Endometrial microvascular endothelial cells (primary cell): Measurements from ENCODE around the gene PLCG2. TPM values are rescaled to one million over a fixed set of nuclear protein-coding genes. Genes with fewer than 3 reads are reported as not detected.
"Not testable (repeated sequence)": the region's sequence is repeated elsewhere in the genome, so short reads cannot be mapped to it uniquely, and the experiment has no call there.

Experiments used
- in situ Hi-C: cut with HindIII; loops from 2 replicates; pipeline ENCODE4 v1.10.0; 2017; ENCODE audit warnings: low sequenced_read_pairs, low pct_unique_long_range_greater_than_20kb; ENCODE audit errors: inconsistent ontology term
- total RNA-seq: library from RNA; depleted of rRNA; stranded (reverse); fragments of >200 nt; gene quantifications from one replicate; pipeline ENCODE4 v1.2.3, GENCODE V29; 2015; ENCODE audit errors: inconsistent ontology term

PLCG2 gene
- total RNA-seq: 32.1 TPM

DNA sequence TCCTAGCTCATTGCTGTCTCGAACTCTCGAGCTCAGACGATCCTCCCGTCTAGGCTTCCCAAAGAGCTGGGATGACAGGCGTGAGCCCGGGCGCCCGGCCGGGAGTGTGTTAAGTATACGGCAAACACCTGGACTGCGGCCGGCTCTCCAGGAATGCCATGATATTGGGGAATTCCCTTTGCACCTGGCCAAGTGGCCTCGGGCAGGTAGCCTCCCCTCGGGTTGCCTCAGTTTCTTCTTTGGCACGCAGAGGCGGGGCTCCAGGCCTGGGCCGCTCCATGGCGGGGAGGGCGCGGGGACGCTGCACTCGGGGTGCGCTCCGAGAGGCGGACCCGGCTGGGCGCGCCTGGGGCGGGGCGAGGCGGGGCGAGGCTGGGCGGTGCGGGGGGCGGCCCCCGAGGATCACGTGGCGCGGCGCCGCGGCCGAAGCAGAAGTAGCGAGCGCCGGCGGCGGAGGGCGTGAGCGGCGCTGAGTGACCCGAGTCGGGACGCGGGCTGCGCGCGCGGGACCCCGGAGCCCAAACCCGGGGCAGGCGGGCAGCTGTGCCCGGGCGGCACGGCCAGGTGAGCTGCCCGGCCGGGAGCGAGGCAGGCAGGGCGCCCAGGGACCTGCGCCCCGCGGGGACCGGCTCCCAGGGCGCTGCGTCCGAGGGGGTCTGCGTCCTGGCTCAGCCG lies at the start of gene PLCG2:
TSS of gene PLCG2 (plus strand) at position 431 of the 675 bp plus-strand sequence. CDS start 6,699 bp downstream, outside the sequence.
- in situ Hi-C loops: no loop called here

DNA sequence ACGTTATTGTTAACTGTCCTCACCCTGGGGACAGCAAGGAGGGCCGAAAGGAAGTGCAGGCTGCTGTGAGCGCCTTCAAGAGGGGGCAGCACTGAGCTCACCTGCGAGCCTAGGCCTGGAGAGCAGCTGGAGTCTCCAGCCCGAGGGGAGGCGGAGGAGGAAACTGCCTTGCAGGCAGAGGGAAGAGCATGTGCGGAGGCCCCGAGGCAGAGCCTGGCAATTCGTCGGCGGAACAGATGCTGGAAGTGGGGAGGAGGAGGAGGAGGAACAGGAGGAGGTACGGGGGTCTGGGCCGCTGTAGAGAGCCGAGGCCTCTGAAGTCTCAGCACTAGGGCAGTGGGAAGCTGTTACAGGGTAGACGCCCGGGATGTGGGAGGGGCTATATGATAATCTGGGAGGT lies 49.6 kb upstream of the PLCG2 start:
- in situ Hi-C loops: no loop called here

DNA sequence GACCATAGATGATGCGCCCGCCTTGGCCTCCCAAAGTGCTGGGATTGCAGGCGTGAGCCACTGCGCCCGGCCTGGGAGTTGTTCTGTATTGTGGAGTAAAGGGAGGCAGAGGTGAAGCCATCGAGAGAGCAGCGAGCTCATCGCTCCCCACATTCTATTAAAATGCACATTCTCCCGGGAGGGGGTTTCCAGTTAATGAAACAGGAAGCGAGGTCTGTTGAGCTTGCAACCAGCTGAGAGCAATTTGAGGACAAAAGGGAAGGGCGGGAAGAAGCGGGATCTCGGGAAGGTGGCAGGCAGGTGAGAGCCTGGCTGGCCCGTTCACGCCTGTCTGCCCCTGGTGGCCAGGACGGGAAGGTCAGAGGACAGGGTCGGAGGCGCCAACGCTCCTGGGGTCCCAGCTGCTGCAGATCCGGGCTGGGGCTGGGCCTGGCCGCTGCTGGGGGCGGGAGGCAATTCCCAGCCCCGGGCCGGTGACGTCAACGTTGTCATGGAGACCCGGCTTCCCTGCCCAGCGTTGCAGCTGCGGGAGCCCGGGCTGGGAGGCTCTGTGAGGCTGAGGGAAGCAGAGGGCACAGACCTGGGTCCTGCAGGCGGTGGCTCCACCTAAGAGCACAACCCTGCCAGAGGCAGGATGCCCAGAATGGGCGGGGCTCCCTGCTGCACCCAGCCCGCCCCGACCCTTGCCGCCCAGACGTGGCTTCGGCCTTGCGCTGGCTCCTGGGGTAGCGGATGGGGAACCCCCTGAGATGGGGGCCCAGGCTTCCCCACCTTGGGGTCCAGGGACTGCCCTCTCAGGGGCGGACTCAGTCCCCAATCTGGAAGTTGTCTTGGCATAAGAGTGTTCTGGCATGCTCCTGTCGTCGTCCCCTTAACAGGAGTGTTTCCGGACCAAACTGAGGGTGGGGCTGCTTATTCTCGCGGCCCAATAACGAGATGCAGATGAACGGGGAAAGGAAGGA lies 48.7 kb upstream of the PLCG2 start:
- in situ Hi-C loops: no loop called here

DNA sequence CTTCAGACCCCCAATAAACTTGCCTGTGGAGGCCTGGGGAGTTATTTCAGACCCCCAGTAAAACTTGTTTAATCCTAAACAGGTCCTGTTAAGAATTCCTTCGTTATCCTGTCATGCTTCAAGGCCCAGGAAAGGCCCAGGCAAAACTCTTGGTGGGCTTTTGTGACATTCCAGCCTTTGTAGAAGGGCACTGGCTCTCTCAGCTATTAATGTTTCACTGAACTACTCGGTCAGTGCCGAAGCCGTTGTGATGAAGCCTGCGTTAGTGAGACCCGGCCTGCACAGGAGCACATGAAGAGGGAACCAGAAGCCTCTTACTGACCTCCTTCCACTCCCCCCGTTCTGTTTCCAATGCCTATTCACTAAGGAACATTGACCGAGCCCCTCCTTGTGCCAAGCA lies 47.4 kb upstream of the PLCG2 start:
- in situ Hi-C loops: no loop called here

DNA sequence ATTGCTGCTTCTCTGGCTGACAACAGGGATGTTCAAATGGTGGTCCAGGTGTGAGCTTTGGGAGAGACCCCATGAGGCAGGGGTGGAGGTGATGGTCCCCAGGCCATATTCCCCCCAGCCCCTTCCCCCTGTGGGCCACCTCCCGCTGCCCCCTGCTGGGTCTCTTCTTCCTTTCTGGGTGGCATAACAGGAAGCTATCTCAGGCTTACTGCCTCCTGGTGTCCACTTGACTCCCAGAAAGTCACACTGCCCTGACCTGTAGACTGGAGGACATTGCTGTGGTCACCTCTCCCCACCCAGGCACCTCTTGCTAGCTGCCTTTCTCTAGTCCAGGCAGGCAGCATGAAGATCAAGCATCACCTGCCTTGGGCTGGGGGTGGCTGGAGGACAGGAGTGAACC lies 46.4 kb upstream of the PLCG2 start:
- in situ Hi-C loops: no loop called here

DNA sequence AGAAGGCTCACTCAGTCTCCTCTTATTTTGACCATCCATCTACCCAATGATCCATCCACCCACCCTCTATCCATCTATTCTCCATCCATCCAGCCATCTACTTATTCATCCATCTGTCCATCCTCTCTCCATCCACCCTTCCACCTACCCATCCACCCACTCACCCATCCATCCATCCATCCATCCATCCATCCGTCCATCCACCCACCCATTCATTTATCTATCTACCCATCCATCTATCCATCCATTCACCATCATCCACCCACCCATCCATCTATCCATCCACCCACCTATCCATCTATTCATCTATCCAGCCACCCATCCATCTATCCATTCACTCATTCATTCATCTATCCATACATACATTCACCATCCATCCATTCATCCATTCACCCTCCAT lies 45.8 kb upstream of the PLCG2 start:
- in situ Hi-C loops: no loop called here

DNA sequence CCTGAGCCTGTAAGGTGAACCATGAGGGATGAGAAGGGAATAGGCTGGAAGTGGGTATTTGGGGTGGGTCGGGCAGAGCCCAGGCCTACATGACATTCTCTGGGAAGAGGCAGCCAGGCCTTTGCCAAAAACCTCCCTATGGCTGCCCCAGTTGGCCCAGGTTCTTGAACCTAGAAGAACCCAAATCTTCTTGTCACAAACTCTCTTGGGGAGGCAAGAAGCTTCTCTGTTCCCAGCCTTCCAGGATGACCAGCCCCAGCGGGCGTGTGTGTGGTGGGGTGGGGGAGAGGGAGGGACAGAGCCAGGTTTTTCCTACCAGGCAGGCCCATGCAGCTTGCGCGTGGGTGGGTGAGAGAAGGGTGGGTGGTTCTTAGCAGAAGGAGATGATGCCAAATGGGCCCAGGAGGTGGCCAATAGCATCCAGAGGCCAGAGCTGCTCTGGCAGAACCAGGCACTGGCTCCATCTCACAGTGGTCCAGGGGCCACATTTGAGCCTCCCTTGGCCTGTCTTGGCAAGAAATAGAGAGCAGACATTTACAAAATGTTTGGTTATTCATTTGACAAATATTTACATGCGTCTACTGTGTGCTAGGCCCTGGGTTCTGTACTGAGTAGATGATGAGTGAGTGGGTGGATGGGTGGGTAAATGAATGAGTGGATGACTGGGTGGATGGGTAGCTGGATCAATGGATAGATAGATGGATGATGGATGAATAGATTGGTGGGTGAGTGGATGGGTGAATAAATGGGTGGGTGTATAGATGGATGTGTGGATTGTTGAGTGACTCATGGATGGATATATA lies 44.3 kb upstream of the PLCG2 start:
- in situ Hi-C loops: no loop called here

DNA sequence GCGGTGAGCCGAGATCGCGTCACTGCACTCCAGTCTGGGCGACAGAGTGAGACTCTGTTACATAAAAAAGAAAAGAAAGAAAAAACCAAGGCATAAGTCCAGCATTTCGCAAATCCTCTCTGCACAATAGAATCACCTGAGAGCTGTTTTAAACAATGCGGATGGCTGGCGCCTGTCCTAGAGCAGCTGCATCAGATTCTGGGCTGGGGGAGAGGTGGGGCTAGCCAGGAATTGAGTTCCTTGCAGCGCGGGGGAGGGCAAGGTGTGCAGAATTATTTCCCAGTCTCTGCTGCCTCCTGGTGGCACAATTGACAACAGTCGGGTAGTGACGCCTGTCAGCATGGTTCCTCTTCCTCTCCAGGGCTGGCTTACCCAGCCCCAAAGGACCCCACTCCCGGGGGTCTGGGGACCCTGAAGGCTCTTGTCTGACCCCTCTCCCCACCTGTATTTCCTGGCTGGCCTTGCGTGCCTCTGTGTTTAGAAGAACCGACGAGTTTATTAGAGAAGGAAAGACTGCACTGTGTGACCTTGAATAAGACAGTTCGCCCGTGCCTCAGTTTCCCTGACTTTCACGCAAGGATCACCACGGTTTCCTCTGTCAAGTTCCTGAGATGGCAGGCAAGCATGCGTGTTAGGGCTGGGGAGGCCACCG lies 41.1 kb upstream of the PLCG2 start:
- in situ Hi-C loops: no loop called here

DNA sequence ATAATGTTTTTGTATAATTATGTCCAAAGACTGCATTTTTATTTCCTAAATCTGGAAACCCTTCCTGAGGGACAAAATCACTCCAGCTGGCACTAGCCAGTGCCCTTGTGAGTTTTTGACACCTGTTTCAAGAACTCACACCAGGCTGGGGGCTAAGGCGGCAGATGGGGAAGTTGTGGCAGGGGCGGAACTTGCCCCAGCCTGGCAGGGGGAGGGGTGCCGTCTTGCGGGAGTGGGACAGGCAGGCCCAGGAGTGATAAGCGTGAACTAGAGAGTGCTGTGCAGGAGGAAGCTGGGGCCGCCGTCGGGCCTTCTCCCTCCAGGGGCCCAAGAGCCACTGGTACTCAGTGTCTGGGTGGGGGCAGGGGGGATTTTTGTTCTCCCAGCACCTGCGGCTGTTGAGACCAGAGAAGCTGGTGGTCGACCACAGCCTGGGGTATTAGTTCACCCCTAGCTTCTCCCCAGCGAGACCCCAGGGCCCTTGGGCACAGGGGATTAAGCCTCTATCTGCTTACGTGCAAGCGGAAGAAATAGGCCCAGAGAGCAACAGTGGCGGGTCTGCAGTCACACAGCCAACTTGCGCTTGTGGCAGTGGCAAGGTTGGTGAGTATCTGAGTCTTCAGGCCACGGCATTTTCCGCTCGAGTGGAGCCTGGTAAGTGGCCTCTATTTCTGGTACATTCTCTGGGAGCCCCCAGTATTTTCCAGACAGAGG lies 40.2 kb upstream of the PLCG2 start:
- in situ Hi-C loops: no loop called here

DNA sequence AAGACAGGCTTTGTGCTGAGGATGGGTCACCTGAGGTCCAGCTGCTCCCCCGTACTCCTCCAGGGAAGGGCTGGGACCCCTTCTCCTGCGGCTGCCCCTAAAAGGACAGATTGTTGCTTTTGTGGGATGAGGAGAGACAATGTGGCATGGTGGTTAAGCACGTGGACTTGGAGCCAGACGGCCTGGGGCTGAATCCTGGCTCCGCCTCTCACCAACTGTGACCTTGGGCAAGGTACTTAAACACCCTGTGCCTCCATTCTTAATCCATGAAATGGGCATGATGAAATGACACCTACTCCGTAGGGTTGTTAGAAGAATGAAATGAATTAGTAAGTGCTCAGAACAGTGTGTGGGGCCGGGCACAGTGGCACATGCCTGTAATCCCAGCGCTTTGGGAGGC lies 39.6 kb upstream of the PLCG2 start:
- in situ Hi-C loops: no loop called here

DNA sequence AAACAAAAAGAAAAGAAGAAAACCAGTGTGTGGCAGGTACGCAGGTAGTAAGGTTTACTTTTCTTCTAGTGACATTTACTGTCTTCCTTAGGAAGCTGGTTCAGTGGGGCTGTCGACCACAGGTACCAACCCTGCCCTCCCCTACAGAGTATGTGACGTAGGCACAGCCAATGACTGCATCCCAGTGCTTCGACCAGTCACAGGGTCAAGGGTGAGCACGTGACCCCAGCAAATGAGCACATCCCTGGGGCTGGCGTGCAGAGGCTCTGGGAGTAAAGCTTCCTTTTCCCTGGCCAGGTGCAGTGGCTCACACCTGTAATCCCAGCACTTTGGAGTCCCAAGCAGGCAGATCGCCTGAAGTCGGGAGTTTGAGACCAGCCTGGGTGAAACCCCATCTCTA lies 38.9 kb upstream of the PLCG2 start:
- in situ Hi-C loops: no loop called here

DNA sequence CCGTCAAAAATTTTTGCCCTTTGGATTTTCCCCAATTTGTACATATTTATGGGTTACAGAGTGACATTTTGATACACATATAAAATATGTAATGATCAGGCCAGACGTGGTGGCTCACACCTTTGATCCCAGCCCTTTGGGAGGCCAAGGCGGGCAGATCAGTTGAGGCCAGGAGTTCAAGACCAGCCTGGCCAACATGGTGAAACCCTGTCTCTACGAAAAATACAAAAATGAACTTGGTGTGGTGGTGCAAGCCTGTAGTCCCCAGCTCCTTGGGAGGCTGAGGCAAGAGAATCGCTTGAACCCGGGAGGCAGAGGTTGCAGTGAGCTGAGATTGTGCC lies 37.7 kb upstream of the PLCG2 start:
- in situ Hi-C loops: not testable (repeated sequence)

DNA sequence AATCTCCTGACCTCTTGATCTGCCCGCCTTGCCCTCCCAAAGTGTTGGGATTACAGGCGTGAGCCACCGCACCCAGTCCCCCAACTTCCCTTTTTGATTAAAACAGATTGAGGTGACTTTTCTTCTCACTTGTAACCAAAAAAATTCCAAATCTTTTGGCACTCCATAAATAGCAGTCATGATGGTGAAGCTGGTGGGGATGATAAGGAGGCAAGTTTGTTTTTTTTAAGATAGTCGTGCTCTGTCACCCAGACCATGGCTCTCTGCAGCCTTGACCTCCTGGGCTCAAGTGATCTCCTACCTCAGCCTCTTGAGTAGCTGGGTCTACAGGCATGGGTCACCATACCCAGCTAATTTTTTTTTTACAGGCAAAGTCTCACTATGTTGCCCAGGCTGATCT lies 34.7 kb upstream of the PLCG2 start:
- in situ Hi-C loops: no loop called here

DNA sequence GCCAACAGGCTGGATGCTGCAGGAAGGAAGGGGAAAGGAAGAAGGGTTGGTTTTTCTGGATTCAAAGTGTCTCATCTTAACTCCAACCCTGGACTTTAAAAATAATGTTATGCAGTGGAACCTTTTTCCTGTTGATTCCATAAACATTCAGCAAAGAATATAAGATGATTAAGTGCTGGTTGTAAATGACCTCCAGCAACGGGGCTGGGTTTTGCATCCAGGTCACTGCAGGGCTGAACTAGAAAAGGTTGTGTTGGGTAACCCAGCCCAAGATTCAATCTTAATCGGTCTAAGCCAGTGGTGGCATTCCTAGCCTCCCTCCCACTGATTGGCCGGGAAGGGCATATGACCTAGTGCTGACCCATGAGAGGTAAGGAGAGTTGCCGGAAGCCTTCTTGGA lies 34.2 kb upstream of the PLCG2 start:
- in situ Hi-C loops: no loop called here

DNA sequence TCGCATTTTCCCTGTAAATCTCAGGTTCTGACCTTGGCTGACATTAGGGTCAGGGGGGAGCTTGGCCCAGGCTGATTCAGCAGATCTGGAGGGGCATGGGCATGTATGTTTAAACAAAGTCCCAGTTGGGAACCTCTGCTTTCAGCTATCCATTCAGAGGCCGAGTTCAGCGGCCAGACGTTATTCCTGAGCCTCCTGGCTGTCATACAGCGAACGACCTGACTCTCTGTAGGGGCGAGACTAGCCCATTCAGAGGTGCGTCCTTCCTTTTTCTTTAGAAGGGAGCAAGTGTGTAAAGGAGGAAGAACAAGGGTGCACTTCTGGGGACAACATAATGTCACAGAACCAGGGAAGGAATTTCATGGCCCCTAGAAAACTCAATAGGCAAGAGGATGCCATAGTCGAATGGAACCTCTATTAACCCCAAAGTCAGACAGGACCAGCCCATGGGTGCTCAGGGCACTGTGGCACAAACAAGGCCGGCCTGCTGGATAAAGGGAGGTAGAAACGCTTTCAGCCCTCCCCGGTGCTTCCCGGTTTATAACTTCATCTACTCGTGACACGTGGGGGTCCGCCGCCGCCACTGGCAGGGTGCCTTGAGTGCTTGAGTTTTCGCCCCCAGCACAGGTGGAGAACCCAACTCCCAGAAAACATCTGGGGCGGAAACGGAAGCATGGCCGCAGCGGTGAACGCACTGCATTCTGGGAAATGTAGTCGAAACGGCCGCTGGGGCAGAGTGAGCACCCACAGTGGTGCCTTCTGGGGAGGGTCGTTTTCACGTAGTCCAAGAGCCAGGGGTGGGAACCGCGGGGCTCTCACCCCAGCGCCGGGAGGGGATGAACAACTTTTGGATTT lies 33.2 kb upstream of the PLCG2 start:
- in situ Hi-C loops: no loop called here

DNA sequence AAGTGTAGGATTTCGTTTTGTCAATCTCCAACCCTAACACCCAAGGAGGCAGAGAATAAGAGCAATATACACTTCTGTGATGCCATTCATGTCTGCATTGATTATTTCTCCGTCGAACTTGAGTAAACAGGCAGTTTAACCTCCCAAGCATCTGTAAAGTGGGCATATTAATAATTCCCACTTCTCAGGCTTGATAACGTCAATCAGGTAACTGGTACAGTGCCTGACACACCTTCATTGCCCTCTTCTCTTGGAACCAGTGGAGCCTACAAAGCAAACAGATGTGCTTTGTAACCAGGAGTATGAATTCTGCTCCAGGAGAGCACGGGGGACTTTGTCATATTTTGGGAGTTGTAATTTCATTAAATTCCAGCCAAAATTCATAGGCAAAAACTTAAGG lies 32.5 kb upstream of the PLCG2 start:
- in situ Hi-C loops: no loop called here

DNA sequence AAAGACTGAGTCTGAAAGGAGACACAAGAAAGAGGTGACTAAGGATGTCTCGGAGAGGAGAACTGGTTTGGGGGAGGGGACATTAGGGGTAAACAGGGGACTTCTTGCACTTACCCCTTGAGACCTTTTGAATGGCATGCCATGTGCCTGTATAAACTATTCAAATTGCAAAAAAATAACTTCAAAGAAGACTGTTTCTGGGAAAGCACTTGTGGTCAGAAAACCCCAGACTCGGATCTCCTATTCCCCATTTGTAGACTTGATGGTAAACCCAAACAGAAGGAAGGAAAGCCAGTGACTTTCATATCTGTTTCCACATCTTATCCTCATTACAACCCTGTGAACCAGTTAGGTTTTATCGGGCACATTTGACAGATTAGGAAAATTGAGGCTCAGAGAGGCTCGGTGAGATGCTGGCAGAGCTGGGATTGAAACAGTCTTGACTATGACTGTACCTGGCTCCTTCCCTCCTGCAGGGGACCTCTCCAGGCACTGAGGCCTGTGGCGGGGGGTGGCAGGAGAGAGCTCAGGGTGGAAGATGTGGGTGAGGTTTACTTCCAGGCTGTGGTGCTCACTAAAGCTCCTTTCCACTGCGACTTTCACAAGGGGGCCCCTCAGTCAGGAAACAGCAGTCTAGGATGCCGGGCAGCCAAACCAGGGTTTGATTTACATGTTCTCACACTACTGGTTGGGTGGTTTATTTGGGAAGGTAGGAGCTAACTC lies 30.5 kb upstream of the PLCG2 start:
- in situ Hi-C loops: no loop called here
